Endometrium (tissue), 2 donors: ENCODE data around the gene HMGXB3.

Experiments used
- FAIRE-seq: peaks from 2 replicates; lab custom pipeline; 2012; peaks lifted over from hg19 to GRCh38; lab: Jason Lieb, UNC
- donor health status: control.
- donor health status: control.

The HMGXB3 gene

DNA sequence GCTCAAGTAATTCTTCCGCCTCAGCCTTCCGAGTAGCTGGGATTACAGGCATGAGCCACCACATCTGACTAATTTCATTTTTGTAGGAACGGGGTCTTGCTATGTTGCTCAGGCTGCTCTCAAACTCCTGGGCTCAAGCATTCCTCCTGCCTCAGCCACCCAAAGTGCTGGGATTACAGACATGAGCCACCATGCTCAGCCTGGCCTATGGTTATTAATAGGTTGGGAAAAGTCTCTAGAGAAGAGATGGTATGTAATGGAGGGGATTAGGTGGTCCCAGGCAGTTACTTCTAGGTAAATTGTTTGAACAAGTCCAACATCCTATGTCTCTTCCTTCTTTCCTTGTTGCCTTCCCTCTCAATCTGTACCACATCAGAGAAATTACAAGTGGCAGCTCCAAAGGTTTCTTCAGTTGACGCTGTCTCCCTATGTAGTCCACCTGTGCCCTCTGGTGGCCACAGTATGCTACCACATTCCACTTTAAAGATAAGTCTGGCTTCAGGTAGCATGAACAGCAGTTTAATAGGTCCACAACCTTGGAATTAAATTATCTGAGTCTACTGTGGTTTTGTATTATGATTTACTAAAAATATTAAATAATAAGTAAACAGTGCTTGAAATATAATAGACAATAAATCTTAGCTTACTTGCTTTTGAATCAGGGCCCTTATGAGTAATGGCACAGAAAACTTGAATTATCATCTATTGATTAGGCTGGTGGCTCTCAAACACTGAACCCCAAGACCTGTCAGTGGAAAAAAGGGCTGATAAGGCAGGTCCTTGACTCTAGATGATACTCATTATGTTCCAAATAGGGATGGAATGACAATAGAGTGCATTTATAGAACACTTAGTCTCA is 9.8 kb upstream of the HMGXB3 start:
- FAIRE-seq: peak; percentile 74

DNA sequence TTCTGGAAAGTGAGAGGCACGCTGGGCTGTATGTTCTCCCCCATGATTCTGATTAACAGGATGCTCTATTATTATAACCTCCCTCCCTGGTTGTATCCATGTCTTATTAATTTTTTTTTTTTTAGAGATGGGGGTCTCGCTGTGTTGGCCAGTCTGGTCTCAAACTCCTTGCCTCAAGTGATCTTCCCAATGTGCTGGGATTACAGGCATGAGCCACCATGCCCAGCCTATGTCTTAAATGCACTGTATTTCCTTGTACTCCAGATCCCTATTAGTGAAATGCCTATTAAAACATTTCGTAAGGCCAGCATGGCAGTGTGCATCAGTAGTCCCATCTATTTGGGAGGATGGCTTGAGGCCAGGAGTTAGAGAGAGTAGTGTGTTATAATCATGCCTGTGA is 7.1 kb upstream of the HMGXB3 start:
- FAIRE-seq: no peak

DNA sequence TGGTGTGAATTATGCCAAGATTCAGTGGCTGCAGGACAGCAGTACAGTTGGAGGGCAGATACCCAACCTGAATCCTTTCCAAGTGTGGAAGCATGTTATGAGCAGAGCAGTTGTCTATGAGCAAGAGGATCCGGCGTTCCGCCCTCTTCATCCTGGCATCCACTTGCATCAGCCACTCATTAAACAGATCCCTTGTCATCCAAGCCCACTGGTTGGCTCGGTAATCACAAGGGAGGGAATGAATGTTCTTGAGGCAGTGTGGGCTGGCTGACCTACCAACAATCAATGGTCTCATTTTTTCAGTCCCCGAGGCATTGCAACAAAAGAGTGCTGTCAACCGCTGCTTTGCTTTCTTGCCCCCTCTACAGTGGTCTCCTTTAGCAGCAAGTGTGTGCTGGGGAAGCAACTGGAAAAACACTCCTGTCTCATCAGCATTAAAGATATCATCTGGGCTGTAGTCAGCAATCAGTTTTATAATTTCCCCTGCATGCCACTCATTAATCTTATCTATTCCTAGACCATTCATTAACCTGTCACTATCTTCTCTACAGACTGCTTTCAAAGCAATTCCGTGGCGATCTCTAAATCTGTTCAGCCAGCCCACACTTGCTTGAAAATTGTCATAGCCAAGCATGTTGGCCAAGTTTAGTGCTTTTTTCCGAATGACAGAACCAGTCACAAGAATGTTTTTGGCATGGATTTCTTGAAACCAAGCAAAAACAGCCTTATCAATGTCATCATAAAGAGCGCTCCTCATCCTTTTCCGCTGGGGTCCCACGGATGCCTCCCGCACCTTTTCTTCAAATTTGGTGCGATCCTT is 4.9 kb upstream of the HMGXB3 start:
- FAIRE-seq: no peak

DNA sequence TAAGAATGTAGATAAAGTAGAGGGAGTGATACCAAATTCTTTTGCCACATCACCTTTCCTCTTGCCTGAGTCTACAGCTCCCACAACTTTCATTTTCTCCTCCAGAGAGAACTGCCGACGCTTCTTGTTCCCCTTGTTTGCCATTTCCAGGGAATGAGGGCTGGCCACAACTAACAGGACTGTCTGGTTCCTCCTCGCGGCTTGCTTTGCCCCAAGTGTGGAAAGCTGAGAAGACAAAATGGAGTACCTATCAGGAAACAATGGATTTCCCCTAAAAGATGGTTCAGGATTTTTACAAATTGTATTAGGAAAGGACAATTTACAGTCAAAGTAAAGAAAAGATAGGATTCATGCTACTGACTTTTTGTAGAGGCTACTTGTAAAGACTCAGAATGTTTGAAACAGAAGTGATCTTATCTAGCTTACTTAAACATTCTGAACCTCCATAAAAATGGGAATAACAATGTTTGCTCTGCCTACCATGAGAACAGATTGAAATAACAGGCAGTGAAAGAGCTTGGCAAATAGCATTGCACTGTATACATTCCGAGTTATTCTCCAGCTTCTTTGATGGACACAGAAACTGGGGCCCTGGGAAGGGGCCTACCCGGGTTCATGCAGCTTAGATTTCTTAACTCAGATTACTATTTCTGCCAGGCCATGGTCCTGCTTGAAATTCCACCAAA is 4.2 kb upstream of the HMGXB3 start:
- no peak for FAIRE-seq

DNA sequence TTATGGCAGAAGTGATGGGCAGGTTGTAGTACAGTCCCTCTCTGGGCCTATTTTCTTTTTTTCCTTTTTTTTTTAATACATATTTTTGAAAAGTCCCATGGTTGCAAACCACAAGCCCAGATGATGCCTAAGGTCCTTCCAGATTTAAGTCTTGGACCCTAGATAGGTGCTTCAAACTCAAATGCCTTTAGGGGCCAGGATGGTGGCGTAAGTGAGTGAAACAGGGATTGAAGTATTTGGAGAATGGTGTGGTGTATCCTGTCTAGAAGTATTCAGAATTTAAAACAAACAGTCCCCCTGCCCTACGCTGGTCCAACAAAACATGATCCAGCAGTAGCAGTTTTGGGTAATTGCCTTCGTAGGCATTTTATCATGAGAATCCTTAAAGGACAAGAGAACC is 2.3 kb upstream of the HMGXB3 start:
- FAIRE-seq: no peak

DNA sequence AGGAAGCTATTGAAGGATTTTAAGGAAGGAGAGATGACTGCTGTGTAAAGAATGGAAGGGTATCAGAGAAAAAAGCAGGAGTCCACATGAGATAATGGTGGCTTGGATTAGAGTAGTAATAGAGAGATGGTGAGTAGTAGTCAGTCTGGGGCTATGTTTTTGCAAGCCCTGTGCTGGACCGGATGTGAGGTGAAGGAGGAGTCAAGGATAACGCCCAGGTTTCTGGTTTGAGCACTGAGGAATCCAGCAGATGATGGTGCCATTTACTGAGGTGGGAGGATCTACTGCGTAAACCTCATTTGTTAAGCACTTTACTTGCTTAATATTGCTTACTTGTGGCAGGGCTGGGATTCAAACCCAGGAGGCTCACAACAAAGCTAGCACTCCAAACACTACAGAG is 1.2 kb upstream of the HMGXB3 start:
- FAIRE-seq: no peak

DNA sequence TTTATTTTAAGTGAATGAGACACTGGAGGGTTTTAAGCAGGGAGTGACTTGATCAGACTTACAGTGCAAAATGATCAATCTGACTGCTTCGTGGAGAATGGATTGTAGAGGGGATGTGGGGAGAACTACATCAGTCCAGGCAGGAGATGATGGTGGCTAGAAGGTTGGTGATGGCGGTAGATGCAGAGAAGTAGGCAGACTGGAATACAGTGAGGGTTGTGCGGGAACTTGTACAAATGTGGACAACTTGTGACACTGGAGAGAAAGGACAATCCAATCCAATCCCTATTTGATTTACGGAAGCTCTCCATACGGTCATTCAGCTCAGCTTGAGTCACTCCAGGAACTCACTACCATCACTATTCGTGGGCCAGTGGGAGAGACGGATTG is 678 bp upstream of the HMGXB3 start:
- no peak for FAIRE-seq

DNA sequence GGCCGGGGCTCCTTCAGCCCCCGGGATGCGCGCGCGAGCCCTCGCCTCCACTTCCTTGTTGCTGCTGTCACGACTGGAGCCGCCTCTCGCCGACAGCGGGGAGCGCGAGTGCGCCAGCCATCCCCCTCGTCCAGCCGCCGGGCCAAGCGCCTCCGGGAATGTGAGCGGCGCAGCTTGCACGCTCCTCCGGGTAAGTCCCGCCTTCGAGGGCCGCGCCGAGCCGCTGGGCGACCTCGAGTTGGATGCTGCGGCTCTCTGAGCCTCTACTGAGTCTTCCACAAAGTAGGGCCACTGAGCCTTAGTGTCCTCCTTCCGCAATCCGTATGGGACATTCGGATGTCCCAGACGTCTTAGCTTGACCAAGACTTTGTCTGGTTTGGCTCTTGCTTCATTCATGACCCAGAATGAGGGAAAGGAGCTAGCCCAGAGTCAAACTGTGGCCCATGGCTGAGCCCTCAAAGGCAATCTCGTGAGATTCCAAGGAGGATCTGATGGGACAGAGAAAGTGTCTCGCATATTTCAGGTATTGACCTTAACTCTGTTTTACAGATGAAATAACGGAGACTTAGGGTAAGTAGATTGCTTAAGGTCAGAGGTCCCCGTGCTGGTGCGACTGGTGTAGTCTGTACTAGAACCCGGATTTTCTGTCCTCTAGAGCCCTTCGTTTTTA is 586 bp downstream of the HMGXB3 start:
- no peak for FAIRE-seq

DNA sequence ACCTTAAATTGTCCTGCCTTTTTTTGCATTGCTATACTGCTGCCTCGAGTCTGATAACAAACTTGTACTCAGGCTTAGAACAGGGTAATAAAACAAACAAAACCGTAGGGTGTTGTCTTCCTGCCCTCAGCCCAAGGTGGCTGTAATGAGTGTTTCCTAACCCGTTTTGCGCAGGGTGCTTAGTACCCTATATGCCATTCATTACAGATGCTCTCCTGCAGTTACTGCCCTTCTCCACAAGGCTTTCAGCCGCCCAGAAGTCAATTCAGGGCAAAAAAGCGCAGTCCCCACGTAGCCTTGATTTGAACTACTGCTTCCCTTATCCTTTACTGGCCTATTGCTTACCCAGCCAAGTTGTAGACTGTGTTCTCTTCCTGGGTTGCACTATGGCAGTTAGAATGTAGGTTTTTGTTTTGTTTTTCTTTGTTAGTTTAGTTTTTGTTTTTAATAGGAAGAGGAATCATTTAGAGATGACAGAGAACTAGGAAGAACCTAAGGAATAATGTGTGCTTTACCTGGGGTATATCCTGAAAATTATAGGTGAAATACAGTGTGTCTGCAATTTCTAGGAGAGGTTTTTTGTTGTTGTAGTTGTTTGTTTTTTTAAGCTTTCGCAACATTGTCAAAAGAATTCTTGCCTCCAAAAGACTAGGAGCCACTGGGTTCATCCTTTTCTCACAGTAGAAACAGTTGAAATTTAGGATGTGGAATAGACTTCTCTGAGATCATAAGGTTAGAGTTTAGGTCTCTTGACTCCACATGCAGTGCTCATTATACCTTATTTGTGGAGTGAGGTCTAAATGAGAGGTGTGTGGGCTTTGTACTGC is 1.3 kb downstream of the HMGXB3 start:
- no peak for FAIRE-seq

DNA sequence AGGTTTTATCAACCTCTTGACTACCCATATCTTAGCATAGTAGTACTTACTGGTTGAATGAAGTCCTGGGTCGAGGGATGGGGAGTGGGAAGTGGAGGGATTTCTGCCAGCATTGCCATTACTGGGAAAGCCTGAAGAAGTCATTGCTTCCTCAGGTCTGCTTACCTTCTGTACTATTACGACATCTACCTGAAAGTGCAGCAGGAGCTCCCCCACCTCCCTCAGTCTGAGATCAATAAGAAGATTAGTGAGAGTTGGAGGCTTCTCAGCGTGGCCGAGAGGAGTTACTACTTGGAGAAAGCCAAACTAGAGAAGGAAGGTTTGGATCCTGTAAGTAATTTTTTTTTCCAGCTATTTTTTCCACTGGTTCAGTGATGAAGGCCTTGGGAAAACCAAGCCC is 5.8 kb downstream of the HMGXB3 start:
- no peak for FAIRE-seq

DNA sequence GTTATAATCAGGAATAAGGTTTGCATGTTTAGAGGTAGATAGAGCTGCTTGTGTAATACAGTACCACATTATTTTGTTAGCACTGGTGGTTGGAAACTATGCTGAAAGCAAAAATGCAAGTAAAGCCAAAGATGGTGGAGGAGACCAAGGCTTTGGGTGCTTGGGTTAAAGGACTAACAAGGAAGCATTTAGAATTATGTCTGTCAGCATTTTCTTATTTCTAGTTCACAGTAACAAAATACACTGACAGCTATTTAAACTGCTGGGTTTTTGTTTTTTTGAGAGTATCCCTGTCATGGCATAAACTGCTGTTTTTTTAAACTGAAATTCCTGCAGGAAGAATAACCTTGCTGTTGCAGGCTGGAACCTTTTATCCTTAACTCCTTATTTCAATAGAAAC is 6.5 kb downstream of the HMGXB3 start:
- no peak for FAIRE-seq

DNA sequence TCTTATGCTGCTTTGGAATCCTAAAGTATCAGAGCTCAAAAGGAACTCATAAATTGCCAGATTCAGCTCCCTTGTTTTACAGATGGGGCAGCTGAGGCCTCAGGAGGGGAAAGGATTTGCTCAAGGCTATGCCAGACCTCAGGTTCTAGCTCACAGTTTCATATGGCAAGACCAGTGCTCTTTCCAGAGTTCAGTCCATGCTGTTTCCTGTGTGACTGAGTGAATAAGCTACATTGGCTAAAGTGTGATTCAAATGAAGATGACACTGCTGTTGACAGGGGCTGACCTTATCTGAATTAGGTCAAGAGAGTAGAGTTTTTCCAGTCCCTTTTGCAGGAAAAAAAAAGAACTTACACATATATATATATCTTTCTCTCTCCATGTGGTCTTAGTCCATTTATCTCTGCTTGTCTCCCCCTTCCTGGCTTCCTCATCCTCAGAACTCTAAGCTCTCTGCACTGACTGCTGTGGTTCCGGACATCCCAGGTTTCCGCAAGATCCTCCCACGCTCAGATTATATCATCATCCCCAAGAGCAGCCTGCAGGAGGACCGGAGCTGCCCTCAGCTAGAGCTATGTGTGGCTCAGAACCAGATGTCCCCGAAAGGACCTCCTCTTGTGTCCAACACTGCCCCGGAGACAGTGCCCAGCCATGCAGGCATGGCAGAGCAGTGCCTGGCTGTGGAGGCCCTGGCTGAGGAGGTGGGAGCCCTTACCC is 9.3 kb downstream of the HMGXB3 start:
- no peak for FAIRE-seq

DNA sequence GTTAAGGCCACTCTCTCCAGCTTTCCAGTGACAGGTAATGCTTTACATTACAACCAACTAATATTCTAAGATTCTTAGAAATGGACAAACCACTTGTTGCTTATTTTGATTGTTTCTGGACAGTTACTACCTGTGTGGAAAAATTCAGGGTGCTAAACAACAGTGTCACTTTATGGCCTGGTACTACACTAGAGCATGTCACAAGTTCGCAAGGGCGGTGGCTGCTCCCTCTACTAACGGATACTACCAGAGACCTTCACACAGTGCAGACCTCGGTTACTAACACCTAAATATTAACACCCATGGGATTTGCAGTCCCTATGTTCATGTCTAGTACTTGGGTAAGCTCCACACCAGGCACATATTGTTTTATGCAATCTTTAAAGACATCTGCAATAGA is 13.4 kb downstream of the HMGXB3 start:
- no peak for FAIRE-seq

DNA sequence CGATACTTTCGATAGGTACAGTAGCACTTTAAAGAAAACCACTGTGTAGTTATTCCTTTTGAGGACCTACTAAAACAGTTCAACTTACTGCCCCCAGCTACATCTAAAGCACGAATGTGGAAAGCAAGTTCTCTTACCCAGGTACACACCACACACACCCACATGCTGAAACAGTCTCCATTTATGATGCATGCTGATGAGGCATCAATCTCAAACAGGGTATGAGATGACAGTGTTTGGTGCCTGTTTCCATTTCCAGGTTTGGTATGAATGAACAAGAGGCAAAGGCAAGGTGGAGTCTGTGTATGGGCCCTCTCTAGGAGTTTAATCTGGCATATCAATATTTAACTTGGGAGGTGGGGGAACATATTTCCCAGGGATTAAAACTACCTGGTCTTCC is 13.9 kb downstream of the HMGXB3 start:
- no peak for FAIRE-seq

DNA sequence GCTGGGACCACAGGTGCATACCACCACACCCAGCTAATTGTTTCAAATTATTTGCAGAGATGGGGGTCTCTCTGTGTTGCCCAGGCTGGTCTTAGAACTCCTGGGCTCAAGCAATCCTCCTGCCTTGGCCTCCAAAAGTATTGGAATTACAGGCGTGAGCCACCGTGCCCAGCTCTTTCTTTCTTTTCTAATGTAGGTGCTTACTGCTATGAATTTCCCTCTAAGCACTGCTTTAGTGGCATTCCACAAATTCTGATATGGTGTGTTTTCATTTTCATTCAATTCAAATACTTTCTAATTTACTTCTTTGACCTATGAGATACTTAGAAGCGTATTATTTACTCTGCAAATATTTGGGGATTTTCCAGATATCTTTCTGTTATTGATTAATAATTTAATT is 14.9 kb downstream of the HMGXB3 start:
- FAIRE-seq: no peak

DNA sequence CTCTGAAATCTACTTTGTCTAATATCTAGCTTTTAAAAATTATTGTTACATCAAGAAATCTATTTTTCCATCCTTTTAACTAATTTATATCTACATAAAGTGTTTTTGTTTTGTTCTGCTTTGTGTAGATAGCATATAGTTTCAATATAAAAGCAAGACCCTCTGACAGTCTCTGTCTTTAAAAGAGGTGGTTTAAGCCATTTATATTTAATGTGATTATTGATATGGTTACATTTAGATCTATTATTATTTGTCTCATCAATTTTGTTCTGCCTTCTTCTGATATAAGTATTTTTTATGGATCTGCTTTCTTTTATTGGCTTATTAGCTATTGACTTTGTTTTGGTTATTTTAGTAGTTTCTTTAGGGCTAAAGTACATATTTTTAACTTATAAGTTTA is 16.0 kb downstream of the HMGXB3 start:
- FAIRE-seq: no peak

DNA sequence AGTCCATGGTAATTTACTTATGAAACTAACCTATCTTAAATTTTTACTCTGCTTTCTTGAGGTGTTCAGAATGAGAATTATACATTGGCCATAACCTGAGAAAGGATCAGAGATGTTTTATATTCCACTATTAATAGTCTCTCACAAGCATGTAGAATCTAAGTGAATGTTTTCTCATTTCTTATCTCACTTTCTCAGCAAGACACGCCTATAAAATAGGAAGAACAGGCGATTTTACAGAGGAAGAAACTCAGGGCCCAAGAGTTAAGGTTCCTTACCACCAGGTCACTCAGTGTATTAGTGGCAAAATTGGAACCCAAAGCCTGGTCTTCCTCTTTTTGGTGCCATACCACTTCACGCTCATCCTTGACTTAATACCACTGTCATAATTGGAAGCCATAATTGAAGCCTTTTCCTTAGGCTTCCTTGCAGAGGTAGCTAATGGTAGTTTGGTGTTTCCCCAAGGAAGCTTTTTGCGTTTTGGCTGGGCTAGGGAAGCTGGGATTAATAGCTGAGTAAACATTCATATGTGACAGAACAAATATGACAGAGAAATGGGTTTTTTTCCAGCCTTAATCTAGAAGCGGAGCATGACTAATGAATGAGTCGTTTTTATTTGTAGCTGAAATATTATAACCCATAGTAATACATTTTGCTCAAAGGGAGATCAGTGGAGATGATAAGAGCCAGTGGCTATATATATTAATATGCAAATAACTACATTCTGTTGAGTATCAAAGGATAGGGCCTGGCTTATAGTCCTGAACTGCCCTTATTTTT is 16.9 kb downstream of the HMGXB3 start:
- no peak for FAIRE-seq

DNA sequence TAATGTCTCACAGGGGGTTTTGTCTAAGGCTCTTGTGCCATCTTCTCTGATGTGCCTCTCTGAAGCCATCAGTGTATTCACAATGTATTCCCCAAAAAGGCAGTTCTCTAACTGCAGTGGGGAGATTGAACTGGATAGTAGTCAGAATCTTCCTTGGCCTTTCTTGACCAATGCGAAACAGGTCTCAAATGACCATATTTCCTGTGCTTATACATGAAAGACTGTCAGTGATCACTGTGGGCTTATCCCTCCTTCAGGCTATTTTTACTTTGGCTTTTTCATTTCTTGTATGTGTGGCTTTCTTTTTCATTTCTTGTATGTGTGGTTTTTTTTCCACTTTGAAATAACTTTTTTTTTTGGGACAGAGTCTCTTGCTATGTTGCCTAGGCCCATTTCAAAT is 19.7 kb downstream of the HMGXB3 start:
- no peak for FAIRE-seq

DNA sequence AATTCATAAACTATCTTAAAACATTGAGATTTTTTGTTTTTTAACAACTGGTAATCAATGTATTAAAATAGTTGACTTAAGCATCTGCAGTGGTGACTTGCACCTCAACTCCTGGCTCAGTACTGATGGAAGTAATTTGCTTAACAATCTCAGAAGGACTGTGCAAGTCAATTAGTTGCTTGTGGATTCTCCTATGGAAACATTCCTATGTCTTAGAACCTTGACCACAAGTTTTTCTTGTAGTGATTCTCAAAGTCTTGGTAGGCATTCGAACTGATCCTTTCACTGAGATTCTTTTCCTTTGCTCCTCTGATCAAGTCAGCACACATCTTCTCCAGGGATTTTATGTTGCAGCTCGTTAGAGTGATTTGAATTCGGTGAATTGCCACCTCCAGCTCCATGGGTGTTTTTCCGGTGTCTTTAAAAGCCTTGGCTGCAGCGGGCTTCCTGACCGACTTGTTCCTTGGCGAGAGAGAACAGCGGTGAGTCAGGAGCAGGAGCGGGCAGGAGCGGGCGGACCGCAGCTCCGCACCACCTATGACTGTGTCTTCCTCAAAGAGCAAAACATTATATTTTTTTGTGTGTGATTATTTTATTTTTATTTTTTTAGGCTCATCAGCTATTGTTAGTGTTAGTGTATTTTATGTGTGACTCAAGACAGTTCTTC is 21.1 kb downstream of the HMGXB3 start:
- FAIRE-seq: no peak

DNA sequence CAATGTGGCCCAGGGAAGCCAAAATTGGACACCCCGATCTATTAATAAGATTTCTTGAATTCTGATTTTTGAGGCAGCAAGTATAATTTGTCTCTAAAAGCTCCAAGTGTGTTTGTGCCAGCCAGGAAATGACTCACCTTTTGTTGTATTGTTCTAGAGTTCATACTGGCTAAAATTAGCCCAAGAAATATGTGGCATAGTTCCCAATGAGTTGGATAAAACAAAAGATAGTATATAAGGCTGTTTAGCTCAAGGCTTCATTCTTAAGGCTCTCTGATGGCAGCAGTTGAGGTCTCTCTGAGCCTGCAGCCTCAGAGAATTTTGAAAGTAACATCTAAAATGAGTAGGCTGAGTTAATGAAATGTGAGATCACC is 21.6 kb downstream of the HMGXB3 start:
- no peak for FAIRE-seq
